ENCODE measurements around the gene RBMS3.

DNA sequence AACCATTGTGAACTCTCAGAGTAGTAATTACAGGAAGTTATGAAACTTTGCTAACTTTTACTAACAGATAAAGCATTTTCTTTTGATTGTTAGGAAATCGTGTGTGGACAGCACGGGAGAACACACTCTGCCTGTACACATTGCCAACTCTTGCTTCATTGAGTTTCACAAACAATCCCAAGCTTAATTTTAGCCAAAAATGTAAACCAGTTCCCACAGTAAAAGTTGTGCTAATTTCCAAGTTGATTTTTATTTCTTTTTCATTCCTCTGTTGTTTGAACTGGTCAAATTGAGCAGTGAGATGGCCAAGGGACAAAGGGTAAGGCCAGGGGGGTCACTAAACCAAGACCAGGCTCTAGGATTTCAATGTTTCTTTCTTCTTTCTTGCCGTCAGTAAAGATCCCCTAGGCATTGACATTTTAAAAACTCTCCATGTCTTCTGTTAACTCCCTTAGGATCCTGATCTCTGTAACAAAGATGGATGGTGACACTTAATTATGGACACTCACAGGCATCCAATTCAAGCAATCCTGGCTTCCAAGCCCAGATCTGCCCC lies 414.9 kb downstream of the RBMS3 start:
- TF ChIP-seq POLR2AphosphoS5 (IDR thresholded peaks at IDR 0.05; ENCODE audit: low read depth, low read length) (no peak), REST (IDR thresholded peaks at IDR 0.05; ENCODE audit: low read depth) (no peak), SP1 (IDR thresholded peaks at IDR 0.05; ENCODE audit: low read depth) (no peak), YY1 (IDR thresholded peaks at IDR 0.05; ENCODE audit: extremely low read depth, insufficient replicate concordance, low read depth, low read length) (no peak), TCF7L2 (IDR thresholded peaks at IDR 0.05; ENCODE audit: borderline replicate concordance, extremely low read depth, insufficient read depth, insufficient read length) (no peak), CTCF (IDR thresholded peaks at IDR 0.05 in 2 of 3, conservative IDR thresholded peaks at IDR 0.05 in 1 of 3; ENCODE audit: borderline replicate concordance in 1 of 3, insufficient read depth in 1 of 3, low read depth in 2 of 3, low read length in 2 of 3) (no peak), ATF3 (IDR thresholded peaks at IDR 0.05) (no peak), JUND (IDR thresholded peaks at IDR 0.05) (no peak), SRF (IDR thresholded peaks at IDR 0.05; ENCODE audit: low read depth) (no peak), EZH2 (IDR thresholded peaks at IDR 0.05) (no peak), ZNF274 (IDR thresholded peaks at IDR 0.05; ENCODE audit: low read depth, low read length) (no peak), EZH2phosphoT487 (IDR thresholded peaks at IDR 0.05; ENCODE audit: borderline replicate concordance) (no peak), POLR2A (IDR thresholded peaks at IDR 0.05; ENCODE audit: borderline replicate concordance, extremely low read depth, insufficient read depth, insufficient read length) (no peak)

Data from HCT116 (cell line).